ENCODE results near the gene UBAP1L.

GRCh38 chr15:65164139-65164538 is 49.1 kb upstream of the UBAP1L start:
- TF ChIP-seq EZH2 (IDR thresholded peaks at IDR 0.05; ENCODE audit: borderline replicate concordance): no peak
- no peak for TF ChIP-seq CTCF (IDR thresholded peaks at IDR 0.05; ENCODE audit: poor library complexity)

All from hepatocyte (in vitro differentiated cells).